DOHH2 (cell line): Measurements from ENCODE around the gene C2.

Source experiments
- EZH2phosphoT487 ChIP-seq: fragments of 200-600 bp; sonication (generic); IDR thresholded peaks from 2 replicates; pipeline ENCODE4 v1.6.1; 2017; ENCODE audit warnings: borderline replicate concordance, mild to moderate bottlenecking, antibody characterized with exemption, low read length, moderate library complexity, mixed read lengths
- TF ChIP-seq, protein P1 (sequence below): fragments of 200-600 bp; sonication (generic); IDR thresholded peaks from one replicate; pipeline ENCODE4 v1.5.1; 2014; ENCODE audit warnings: antibody characterized with exemption, mild to moderate bottlenecking, low read depth, low read length; ENCODE audit not compliant: poor library complexity, severe bottlenecking

DNA sequence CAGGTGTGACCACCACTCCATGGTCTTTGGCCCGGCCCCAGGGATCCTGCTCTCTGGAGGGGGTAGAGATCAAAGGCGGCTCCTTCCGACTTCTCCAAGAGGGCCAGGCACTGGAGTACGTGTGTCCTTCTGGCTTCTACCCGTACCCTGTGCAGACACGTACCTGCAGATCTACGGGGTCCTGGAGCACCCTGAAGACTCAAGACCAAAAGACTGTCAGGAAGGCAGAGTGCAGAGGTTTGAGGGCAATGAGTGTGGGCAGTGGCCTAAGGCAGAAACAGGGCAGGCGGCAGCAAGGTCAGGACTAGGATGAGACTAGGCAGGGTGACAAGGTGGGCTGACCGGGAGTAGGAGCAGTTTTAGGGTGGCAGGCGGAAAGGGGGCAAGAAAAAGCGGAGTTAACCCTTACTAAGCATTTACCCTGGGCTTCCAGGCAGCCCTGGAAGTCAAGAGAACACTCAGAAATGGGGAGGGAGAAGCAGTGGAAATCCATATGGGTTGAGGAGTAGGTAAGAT is 18.9 kb downstream of the C2 start:
- TF ChIP-seq, protein P1, sequence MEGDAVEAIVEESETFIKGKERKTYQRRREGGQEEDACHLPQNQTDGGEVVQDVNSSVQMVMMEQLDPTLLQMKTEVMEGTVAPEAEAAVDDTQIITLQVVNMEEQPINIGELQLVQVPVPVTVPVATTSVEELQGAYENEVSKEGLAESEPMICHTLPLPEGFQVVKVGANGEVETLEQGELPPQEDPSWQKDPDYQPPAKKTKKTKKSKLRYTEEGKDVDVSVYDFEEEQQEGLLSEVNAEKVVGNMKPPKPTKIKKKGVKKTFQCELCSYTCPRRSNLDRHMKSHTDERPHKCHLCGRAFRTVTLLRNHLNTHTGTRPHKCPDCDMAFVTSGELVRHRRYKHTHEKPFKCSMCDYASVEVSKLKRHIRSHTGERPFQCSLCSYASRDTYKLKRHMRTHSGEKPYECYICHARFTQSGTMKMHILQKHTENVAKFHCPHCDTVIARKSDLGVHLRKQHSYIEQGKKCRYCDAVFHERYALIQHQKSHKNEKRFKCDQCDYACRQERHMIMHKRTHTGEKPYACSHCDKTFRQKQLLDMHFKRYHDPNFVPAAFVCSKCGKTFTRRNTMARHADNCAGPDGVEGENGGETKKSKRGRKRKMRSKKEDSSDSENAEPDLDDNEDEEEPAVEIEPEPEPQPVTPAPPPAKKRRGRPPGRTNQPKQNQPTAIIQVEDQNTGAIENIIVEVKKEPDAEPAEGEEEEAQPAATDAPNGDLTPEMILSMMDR: no peak
- no peak for TF ChIP-seq EZH2phosphoT487
